Common myeloid progenitor, CD34-positive (primary cell): ENCODE results near the gene MELK.
"Not testable (repeated sequence)": the region's sequence is repeated elsewhere in the genome, so short reads cannot be mapped to it uniquely, and the experiment has no call there.

Experiments
- CTCF ChIA-PET: fragments of 350-600 bp; sonication (Branson Sonifier 250); formaldehyde crosslinking; loops from one replicate; lab custom pipeline; 2021; ENCODE audit warnings: antibody characterized with exemption; lab: Charles Lee
- POLR2A ChIA-PET: fragments of 350-600 bp; sonication (Branson Sonifier 250); formaldehyde crosslinking; loops from one replicate; lab custom pipeline; 2021; ENCODE audit warnings: antibody characterized with exemption; lab: Charles Lee
- DNase-seq, 3 donors: peaks; one replicate each; pipeline versions ENCODE4 v3.0.0 to v3.0.0-alpha.2; 2013
- H3K27ac ChIP-seq, 2 experiments: 1 replicate in 1 of 2; 2 replicates in 1 of 2; pipeline ENCODE4 v1.7.0; 2013; ENCODE audit warnings: inconsistent platforms in 2 of 2, low read length in 2 of 2, mild to moderate bottlenecking in 2 of 2, low read depth in 1 of 2, moderate library complexity in 1 of 2; ENCODE audit not compliant: severe bottlenecking in 2 of 2, insufficient read depth in 1 of 2, poor library complexity in 1 of 2
- H3K27me3 ChIP-seq, 5 experiments: replicated peaks in 2 of 5; 1 replicate in 3 of 5; 2 replicates in 2 of 5; pipeline versions ENCODE4 v1.6.1 to v1.7.0; 2013; ENCODE audit warnings: low read length in 4 of 5, mild to moderate bottlenecking in 2 of 5, moderate library complexity in 2 of 5, inconsistent platforms in 1 of 5; ENCODE audit not compliant: insufficient read depth in 5 of 5, control insufficient read depth in 4 of 5
- H3K36me3 ChIP-seq, 4 experiments: 1 replicate in 2 of 4; 2 replicates in 2 of 4; pipeline versions ENCODE4 v1.6.1 to v1.7.0; 2013; ENCODE audit warnings: low read length in 3 of 4, control low read depth in 1 of 4, mild to moderate bottlenecking in 1 of 4; ENCODE audit not compliant: control insufficient read depth in 4 of 4, insufficient read depth in 4 of 4
- H3K4me1 ChIP-seq, 4 experiments: 1 replicate in 3 of 4; 2 replicates in 1 of 4; pipeline versions ENCODE4 v1.6.1 to v1.7.1; 2013; ENCODE audit warnings: low read length in 3 of 4, mild to moderate bottlenecking in 3 of 4, control low read depth in 1 of 4, inconsistent platforms in 1 of 4, moderate library complexity in 1 of 4; ENCODE audit not compliant: control insufficient read depth in 4 of 4, insufficient read depth in 4 of 4; ENCODE audit errors: control extremely low read depth in 1 of 4
- H3K4me3 ChIP-seq, 7 experiments: 1 replicate in 4 of 7; 2 replicates in 3 of 7; pipeline versions ENCODE4 v1.5.1 to v1.7.0; 2013; ENCODE audit warnings: mild to moderate bottlenecking in 7 of 7, low read length in 6 of 7, moderate library complexity in 6 of 7, inconsistent platforms in 2 of 7, low read depth in 2 of 7, control low read depth in 1 of 7; ENCODE audit not compliant: insufficient read depth in 4 of 7, control insufficient read depth in 1 of 7; ENCODE audit errors: extremely low read depth in 1 of 7
- H3K9me3 ChIP-seq, 5 experiments: 1 replicate in 4 of 5; 2 replicates in 1 of 5; pipeline versions ENCODE4 v1.6.1 to v1.7.1; 2013; ENCODE audit warnings: low read length in 4 of 5, mild to moderate bottlenecking in 2 of 5, inconsistent platforms in 1 of 5, low read depth in 1 of 5, moderate library complexity in 1 of 5; ENCODE audit not compliant: control insufficient read depth in 4 of 5, insufficient read depth in 2 of 5; ENCODE audit errors: control extremely low read depth in 1 of 5
- WGBS: methylation state at CpG from one replicate; pipeline ENCODE4 v1.1.5; 2013; ENCODE audit not compliant: insufficient coverage; 5-methylcytosine and 5-hydroxymethylcytosine counted together

The MELK gene

DNA sequence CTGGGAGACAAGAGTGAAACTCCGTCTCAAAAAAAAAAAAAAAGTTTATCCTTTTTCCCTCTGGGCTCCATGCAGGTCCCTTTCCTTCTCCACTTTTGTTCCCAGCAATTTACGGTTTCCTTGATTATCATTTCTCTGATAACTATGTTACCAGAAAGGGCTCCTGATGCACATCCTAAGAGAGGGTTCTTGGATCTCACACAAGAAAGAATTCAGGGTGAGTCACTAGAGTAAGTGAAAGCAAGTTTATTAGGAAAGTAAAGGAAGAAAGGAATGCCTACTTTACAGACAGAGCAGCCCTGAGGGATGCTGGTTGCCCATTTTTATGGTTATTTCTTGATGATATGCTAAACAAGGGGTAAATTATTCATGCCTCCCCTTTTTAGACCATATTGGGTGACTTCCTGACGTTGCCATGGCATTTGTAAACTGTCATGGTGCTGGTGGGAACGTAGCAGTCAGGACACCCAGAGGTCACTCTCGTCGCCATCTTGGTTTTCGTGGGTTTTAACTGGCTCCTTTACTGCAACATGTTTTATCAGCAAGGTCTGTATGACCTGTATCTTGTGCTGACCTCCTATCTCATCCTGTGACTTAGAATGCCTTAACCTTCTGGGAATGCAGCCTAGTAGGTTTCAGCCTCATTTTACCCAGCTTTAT is 13.5 kb upstream of the MELK start:
- H3K27me3 ChIP-seq = no peaks in the 10 kb centered on the region
- H3K9me3 ChIP-seq = no peaks in the 10 kb centered on the region
- H3K4me3 ChIP-seq = no peak overlapping the region
- no peak overlapping the region for H3K27ac ChIP-seq
- H3K4me1 ChIP-seq = no peaks in the 10 kb centered on the region
- CTCF ChIA-PET = interaction anchor here (0.9 to 13.0 kb wide), 2 partner anchors 144 to 153 kb away, joined by 3 to 216 read pairs; no protein-coding TSS in a partner anchor
- no peaks in the 10 kb centered on the region for H3K36me3 ChIP-seq
- DNase-seq = no peak
- POLR2A ChIA-PET = no interaction called here
- 97% methylated on average over 6 of the region's 7 CpGs for WGBS

- ChIA-PET POLR2A (no interaction called here), CTCF (interaction anchor here (0.7 to 13.0 kb wide), 4 partner anchors 9 to 155 kb away, joined by 3 to 216 read pairs (median 4); no protein-coding TSS in a partner anchor)
- H3K4me3 ChIP-seq = no peak overlapping the region
- H3K4me1 ChIP-seq = no peaks in the 10 kb centered on the region
- no peaks in the 10 kb centered on the region for H3K27me3 ChIP-seq
- no peak overlapping the region for H3K27ac ChIP-seq
- H3K36me3 ChIP-seq = no peaks in the 10 kb centered on the region
- no peak for DNase-seq
- H3K9me3 ChIP-seq = no peaks in the 10 kb centered on the region
- WGBS = 80% methylated on average over 1 of the region's 2 CpGs
Measured at GRCh38 chr9:36560771-36561170, 11.9 kb upstream of the MELK start.

DNA sequence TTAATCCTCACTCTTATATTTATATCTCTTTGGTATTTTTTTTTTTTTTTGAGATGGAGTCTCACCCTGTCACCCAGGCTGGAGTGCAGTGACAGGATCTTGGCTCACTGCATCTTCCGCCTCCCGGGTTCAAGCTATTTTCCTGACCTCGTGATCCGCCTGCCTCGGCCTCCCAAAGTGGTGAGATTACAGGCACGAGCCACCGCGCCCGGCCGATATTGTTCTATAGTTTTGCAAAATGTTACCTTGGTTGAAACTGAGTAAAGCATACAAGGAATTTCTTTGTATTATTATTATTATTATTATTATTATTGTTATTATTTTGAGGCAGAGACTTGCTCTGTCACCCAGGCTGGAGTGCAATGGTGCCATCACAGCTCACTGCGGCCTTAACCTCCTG is 9.9 kb upstream of the MELK start:
- H3K27me3 ChIP-seq, H3K36me3 ChIP-seq, H3K9me3 ChIP-seq, H3K4me3 ChIP-seq, DNase-seq, H3K4me1 ChIP-seq, H3K27ac ChIP-seq, POLR2A ChIA-PET: not testable (repeated sequence)
- 100% methylated on average over 5 of the region's 11 CpGs for WGBS
- CTCF ChIA-PET = interaction anchor here (1.9 to 13.0 kb wide), 2 partner anchors 8 to 157 kb away, joined by 6 to 216 read pairs; no protein-coding TSS in a partner anchor

- no peak for DNase-seq
- no peaks in the 10 kb centered on the region for H3K9me3 ChIP-seq
- WGBS = 89% methylated on average over 8 of the region's 8 CpGs
- no peaks in the 10 kb centered on the region for H3K27me3 ChIP-seq
- H3K4me3 ChIP-seq = no peak overlapping the region
- no peaks in the 10 kb centered on the region for H3K4me1 ChIP-seq
- ChIA-PET POLR2A (no interaction called here), CTCF (interaction anchor here (1.4 kb wide), 2 partner anchors 12 to 19 kb away, joined by 3 to 4 read pairs; no protein-coding TSS in a partner anchor)
- H3K36me3 ChIP-seq = no peaks in the 10 kb centered on the region
- no peak overlapping the region for H3K27ac ChIP-seq
Measured at GRCh38 chr9:36566813-36567221, 5.9 kb upstream of the MELK start.

- POLR2A ChIA-PET, H3K27me3 ChIP-seq, H3K36me3 ChIP-seq, H3K9me3 ChIP-seq, H3K27ac ChIP-seq, DNase-seq, H3K4me3 ChIP-seq: not testable (repeated sequence)
- CTCF ChIA-PET = interaction anchor here (0.6 to 1.9 kb wide), 5 partner anchors 12 to 184 kb away, joined by 3 to 4 read pairs (median 3); no protein-coding TSS in a partner anchor
- WGBS = no CpG with 5 or more reads among the region's 4 CpGs
- H3K4me1 ChIP-seq = peaks cover 0 to 12% (median 3%) of the 10 kb centered on the region in 4 experiments
Measured at GRCh38 chr9:36568681-36569080, 4.0 kb upstream of the MELK start.

GRCh38 chr9:36571333-36571732 is 1.4 kb upstream of the MELK start:
- H3K4me1 ChIP-seq = peaks cover 0 to 22% (median 11%) of the 10 kb centered on the region in 4 experiments
- POLR2A ChIA-PET = no interaction called here
- CTCF ChIA-PET = no interaction called here
- H3K36me3 ChIP-seq = no peaks in the 10 kb centered on the region
- no peaks in the 10 kb centered on the region for H3K9me3 ChIP-seq
- H3K27me3 ChIP-seq = no peaks in the 10 kb centered on the region
- 100% methylated on average over 2 of the region's 2 CpGs for WGBS
- no peak overlapping the region for H3K4me3 ChIP-seq
- DNase-seq = no peak
- no peak overlapping the region for H3K27ac ChIP-seq

- CTCF ChIA-PET, H3K27me3 ChIP-seq, H3K36me3 ChIP-seq, H3K27ac ChIP-seq, DNase-seq, POLR2A ChIA-PET, H3K9me3 ChIP-seq: not testable (repeated sequence)
- Histone ChIP-seq H3K4me1 (peaks cover 0 to 22% (median 11%) of the 10 kb centered on the region in 4 experiments), H3K4me3 (peak overlapping the region in 5 of 7 experiments; percentile 92 to 98 (median 94))
- WGBS = 94% methylated on average over 1 of the region's 8 CpGs
Measured at GRCh38 chr9:36574045-36574444, 1.4 kb downstream of the MELK start.
